ENCODE measurements around the gene KCNH6.

KCNH6 gene

DNA sequence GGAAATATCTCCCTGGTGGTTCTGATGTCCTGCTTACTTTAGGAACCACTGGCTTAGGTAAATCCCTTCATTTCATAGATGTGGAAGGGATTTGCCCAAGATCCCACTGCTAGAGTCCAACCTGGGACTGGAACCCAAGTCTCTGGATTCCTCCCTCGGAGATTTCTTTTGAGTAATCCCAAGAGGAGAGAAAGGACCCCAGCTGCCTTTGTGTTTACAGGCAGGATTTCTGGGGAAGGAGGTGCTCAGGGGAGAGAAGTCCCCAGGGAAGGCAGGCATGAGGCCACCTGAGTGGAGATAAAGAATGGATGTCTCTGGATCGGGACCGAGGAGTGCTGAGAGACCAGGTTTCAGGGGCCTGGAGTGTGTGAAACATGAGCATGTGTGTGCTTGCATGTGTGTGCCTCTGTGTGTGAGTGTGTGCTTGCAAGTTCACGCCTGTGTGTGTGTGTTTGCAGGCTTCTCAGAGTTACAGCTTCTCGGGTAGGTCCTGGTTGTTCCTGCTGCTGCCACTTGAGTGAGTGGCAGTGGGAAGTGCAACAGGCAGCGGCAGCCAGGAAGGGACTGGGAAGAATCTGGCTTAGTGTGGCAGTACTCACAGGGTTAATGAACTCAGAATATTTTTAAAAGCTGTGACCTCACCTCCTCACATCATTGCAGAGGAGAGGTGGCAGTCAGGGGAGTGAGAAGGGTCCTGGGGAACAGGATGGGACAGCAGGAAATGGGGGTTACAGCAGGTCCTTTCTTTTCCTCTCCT lies 2.2 kb downstream of the KCNH6 start:
- no peak for DNase-seq
- in situ Hi-C loops (cut with HindIII; ENCODE audit: low pct_ligation_motif_present, low pct_unique_long_range_greater_than_20kb, low sequenced_read_pairs), result no loop called here

DNA sequence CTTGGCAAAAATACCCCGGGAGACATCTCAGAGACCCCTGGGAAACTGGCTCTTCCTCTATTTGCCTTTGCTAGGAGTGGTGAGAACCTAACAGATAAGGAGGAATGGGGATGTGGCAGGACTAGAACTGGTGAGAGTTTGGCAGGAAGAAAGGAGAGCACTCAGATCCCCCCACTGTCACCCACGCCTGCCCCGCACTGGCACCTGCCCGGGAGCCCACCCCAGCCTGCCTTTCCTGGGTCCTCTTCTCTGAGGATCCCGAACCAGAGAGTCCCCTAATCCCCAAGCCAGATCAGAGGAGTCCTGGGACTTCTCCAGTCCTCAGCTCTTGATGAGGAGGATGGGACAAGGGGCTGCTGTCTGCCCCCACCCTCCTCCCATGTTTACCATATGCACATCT lies 3.7 kb downstream of the KCNH6 start:
- in situ Hi-C loops (cut with HindIII; ENCODE audit: low pct_ligation_motif_present, low pct_unique_long_range_greater_than_20kb, low sequenced_read_pairs), result no loop called here
- DNase-seq, result no peak

DNA sequence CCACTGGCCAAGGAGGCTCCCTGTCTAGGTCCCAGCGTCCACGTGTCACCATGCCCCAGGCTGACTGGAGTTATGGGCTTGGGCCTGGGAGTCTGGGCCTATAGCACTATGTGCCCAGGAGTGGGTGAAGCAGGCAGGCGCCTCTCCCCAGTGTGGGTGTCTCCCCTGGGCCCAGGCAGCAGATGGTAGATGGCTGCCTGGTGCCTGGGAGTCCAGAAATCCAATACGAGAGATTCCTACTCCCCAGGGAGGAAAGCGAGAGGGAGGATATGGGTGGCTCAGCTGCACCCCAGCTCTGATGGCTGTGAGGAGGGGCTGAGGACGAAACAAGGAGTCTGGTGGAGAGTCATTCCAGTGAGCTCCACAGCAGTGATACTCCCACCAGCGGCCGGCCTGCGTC lies 5.0 kb downstream of the KCNH6 start:
- DNase-seq, result no peak
- in situ Hi-C loops (cut with HindIII; ENCODE audit: low pct_ligation_motif_present, low pct_unique_long_range_greater_than_20kb, low sequenced_read_pairs), result no loop called here

DNA sequence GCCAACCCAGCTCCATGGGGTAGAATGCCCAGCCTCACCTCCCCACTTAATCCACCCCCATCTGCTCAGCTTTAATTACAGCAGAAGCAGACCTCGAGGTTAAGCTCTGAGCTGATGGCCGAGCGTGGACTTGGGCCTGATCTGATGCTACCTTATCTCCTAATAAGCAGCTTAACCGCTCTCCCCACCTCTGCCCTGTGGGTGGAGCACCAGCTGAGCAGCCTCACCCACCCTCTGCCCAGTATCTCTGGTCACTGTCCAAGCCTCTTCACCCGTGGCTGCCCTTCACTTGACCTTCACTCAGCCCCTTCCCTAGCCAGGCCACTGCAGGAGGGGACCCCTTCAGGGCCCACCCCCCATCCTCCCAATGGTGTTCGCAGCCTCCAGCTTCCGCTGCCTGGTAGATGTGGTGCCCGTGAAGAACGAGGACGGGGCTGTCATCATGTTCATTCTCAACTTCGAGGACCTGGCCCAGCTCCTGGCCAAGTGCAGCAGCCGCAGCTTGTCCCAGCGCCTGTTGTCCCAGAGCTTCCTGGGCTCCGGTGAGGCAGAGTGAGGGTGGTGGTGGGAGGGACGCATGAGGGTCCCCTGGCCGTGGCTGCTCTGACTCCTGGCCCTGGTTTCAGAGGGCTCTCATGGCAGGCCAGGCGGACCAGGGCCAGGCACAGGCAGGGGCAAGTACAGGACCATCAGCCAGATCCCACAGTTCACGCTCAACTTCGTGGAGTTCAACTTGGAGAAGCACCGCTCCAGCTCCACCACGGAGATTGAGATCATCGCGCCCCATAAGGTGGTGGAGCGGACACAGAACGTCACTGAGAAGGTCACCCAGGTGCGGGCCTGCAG lies 6.8 kb downstream of the KCNH6 start:
- in situ Hi-C loops (cut with HindIII; ENCODE audit: low pct_ligation_motif_present, low pct_unique_long_range_greater_than_20kb, low sequenced_read_pairs), result no loop called here
- DNase-seq, result no peak

DNA sequence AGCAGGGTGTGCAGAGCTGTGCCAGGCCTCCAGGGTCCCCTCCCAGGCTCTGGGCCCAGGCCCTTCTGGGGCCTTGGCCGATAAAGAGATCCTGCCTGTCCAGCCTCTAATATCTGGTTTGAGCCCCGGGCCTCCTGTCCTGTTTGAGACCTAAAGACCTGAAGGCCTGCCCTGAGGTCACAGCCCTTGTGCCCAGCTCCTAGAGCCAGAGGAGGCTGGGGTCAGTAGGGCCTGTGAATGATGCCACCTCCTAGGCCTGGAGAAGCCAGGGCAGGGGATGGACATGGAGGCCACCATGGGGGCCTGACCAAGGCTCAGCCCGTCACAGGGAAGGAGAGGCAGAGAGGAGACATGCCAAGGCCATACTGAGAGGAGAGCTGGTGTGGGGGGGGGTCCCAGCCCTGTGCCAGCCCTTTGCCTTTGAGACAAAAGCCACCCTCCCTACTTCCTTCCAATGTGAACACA lies 7.4 kb downstream of the KCNH6 start:
- in situ Hi-C loops (cut with HindIII; ENCODE audit: low pct_ligation_motif_present, low pct_unique_long_range_greater_than_20kb, low sequenced_read_pairs), result no loop called here
- DNase-seq, result no peak

DNA sequence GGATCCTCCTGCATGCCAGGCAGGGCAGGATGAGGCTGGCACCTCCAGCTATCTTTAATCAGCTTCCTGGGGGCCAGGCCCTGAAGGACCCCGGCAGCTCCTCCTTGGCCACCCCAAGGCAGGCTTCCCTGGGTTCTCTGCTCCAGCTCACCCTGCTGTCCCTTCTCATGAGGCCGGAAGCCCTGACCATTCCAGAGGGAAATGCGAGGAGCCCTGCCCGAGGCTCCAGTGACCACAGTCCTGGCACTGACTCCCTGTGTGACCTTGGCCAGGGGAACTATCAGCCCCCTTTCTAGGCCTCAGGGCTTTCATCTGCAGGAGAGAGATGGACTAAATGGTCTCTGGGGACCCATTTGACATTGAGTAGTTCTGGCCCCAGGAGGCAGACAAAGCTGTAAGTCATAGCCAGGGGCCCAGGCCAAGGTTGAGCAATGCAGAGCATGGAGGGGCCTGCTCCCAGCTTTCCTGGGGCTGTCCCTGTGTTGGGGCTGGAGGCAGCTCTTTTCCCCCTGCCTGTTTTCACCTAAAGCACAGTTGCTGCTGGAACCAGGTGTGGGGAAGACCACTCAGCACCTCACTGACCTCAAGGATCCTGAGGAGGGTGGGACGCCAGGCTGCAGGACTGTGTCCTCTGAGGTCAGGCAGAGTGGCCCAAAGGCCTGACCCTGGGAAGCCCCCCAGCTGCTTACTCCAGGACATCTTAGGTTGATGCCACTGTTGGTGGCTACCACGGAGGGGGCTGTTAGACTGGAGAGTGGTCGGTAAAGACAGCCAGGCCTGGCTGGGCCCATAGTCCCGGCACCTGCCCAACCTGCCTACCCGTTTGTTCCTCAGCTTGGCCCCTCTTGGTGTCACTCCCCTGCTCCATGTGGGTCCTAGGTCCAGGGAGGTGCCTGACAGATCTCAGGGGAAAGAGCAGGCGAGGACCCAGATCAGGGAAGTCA lies 8.1 kb downstream of the KCNH6 start:
- DNase-seq, result no peak
- in situ Hi-C loops (cut with HindIII; ENCODE audit: low pct_ligation_motif_present, low pct_unique_long_range_greater_than_20kb, low sequenced_read_pairs), result no loop called here

DNA sequence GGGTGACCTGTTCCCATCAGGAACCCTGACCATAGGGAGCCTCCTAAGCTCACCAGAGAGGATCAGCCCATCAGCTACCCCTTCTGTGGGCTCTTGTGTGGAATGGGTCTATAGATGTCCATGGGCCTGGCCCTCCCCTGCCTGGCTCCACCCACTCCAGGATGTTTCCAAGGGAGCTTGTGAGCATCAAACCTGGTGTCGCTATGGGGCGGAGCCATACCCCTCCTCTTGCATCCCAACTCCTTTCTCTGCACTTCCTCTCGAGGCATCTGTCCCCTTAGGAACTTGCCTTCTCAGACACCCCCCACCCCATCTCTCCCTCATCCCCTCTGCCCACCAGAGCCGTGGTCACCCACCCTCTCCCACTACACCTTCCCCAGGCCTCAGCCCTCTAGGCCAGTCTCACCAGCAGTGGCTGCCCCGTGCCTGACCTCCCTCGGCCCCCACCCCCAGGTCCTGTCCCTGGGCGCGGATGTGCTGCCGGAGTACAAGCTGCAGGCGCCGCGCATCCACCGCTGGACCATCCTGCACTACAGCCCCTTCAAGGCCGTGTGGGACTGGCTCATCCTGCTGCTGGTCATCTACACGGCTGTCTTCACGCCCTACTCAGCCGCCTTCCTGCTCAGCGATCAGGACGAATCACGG lies 10.4 kb downstream of the KCNH6 start:
- in situ Hi-C loops (cut with HindIII; ENCODE audit: low pct_ligation_motif_present, low pct_unique_long_range_greater_than_20kb, low sequenced_read_pairs), result no loop called here
- DNase-seq, result no peak

DNA sequence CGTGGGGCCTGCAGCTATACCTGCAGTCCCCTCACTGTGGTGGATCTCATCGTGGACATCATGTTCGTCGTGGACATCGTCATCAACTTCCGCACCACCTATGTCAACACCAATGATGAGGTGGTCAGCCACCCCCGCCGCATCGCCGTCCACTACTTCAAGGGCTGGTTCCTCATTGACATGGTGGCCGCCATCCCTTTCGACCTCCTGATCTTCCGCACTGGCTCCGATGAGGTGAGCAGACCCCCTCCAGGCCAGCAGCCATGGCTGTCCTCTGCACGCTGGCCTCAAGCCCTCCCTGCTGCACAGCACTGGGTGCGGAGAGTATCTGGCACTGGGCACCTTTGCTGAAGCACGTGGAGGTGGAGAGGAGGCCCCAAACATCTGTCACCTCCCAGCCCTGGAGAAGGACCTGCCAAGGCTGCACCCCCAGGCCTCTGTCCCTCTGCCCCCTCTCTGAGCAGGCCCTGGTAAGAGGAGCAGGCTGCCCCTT lies 11.0 kb downstream of the KCNH6 start:
- in situ Hi-C loops (cut with HindIII; ENCODE audit: low pct_ligation_motif_present, low pct_unique_long_range_greater_than_20kb, low sequenced_read_pairs), result no loop called here

DNA sequence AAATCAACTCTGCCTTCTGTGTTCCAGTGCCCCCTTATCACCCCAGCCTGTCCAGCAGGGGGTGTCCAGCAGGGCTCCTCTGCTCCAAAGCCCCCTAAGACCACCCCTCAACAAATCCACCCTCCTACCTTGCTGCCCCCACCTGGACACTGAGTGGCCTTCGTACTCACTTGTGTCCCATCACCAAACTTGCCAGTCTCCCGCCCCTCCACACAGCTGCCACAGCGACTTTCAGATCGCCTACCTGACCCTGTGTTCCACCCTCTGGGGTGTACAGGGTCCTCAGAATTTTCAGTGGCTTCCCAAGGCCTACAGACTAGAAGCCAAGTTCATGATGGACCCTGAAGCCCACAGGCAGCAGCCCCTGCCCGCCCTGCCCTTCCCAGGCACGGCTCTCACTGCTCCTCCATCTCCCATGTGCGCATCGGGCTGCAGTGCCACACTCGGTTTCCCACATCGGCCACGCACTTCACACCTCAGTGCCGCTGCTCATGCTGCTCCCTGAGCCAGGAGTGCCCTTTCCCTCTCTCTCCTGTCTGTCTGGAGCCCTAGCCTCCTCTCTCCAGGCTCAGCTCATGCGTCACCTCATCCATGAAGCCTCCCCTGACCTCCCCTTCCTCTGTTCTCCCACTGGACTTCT lies 11.8 kb downstream of the KCNH6 start:
- no peak for DNase-seq
- in situ Hi-C loops (cut with HindIII; ENCODE audit: low pct_ligation_motif_present, low pct_unique_long_range_greater_than_20kb, low sequenced_read_pairs), result no loop called here

More for the DNA sequence above, 11.0 kb downstream of the KCNH6 start:
- DNase-seq, result no peak

DNA sequence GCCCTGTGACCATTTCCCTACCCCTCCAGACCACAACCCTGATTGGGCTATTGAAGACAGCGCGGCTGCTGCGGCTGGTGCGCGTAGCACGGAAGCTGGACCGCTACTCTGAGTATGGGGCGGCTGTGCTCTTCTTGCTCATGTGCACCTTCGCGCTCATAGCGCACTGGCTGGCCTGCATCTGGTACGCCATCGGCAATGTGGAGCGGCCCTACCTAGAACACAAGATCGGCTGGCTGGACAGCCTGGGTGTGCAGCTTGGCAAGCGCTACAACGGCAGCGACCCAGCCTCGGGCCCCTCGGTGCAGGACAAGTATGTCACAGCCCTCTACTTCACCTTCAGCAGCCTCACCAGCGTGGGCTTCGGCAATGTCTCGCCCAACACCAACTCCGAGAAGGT lies 12.5 kb downstream of the KCNH6 start:
- DNase-seq, result no peak
- in situ Hi-C loops (cut with HindIII; ENCODE audit: low pct_ligation_motif_present, low pct_unique_long_range_greater_than_20kb, low sequenced_read_pairs), result no loop called here

DNA sequence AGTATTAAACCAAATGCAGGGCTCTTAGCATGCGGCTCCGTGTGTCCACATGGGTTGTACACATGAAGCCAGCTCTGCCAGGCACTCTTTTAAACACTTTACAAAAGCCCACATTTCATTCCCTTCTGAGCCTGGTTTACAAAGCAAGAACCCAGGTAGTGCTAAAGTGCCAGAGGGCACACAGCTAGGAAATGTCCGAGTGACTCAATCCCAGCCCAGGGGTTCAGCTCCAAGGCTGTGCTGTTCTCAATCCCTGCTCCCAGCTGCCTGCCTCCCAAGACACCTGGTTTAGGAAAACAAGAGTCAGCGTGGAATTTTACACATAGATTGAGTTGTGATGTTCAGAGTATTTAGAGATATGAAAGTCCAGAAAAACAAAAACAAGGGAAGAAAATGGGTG lies 13.8 kb downstream of the KCNH6 start:
- in situ Hi-C loops (cut with HindIII; ENCODE audit: low pct_ligation_motif_present, low pct_unique_long_range_greater_than_20kb, low sequenced_read_pairs), result no loop called here
- DNase-seq, result no peak

DNA sequence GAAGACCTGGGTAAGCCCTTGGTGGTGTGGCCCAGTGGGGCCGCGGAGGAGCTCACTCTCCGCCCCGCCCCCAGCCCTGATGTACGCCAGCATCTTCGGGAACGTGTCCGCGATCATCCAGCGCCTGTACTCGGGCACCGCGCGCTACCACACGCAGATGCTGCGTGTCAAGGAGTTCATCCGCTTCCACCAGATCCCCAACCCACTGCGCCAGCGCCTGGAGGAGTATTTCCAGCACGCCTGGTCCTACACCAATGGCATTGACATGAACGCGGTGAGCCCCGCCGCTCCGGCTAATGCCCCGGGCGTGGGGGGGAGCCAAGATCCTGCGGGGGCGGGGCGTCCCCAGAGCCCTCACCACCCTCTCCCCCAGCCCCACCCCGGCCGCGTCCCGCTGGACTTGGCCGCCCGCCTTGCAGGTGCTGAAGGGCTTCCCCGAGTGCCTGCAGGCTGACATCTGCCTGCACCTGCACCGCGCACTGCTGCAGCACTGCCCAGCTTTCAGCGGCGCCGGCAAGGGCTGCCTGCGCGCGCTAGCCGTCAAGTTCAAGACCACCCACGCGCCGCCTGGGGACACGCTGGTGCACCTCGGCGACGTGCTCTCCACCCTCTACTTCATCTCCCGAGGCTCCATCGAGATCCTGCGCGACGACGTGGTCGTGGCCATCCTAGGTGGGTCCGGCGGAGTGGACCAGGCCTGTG lies 15.0 kb downstream of the KCNH6 start:
- in situ Hi-C loops (cut with HindIII; ENCODE audit: low pct_ligation_motif_present, low pct_unique_long_range_greater_than_20kb, low sequenced_read_pairs), result no loop called here
- DNase-seq, result no peak

DNA sequence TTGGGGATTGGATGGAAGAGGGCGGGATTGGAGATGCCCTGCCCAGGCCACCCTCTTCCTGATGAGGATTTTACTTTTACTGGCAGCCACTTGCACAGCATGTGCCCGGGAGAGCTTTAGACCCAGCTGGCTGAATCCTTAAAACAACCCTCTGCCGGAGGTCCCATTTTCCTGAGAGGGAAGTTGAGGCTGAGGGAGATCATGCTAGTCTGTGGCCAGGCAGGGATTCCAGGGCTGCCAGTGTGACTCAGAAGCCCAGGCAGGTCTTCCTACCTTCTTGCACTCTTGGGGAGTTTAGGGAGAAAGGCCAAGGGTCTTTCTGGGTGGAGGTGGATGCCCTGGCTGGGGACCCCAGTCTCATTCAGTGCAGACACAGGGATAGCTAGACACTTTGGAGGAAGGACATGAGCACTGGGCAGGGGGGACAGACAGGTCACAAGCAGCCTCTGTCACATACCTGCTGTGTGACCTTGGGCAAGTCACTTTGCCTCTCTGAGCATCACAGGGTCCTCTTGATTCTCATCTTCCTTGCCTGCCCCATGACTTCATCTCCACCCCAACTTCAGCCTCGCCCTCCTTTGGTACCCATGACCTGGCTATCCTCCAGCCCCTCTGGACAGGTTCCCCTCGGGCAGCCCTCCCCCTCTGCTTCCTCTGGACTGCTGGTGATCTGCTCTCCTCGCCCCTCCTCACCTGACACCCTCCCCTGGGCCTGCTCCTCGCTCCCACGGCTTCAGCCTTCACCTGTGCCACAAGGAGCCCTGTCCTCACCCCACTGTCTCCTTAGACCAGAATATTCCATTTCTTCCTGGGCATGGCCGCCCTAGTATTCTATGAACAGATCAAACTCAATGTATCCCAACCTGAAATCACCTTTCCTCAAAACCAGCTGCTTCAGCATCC lies 15.8 kb downstream of the KCNH6 start:
- no peak for DNase-seq
- in situ Hi-C loops (cut with HindIII; ENCODE audit: low pct_ligation_motif_present, low pct_unique_long_range_greater_than_20kb, low sequenced_read_pairs), result no loop called here

DNA sequence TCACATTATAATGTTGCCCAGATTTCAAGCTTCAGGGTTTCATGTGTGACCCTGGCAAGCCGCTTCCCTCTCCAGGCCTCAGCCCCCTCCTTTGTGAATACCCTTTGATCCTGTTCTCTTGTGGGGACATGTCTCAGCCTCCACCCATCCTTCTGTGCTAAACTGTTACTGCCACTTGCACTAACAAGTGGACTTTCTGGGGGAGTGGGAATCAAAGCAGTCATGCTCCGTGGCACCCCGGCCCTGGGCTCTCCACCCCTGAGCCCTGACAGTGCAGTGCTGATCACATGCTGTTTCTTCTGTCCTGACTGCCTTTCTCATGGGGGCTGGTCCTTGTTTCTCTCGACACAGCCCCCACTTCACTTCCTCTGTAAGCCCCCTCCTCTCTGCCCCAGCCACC lies 17.4 kb downstream of the KCNH6 start:
- in situ Hi-C loops (cut with HindIII; ENCODE audit: low pct_ligation_motif_present, low pct_unique_long_range_greater_than_20kb, low sequenced_read_pairs), result no loop called here
- no peak for DNase-seq

DNA sequence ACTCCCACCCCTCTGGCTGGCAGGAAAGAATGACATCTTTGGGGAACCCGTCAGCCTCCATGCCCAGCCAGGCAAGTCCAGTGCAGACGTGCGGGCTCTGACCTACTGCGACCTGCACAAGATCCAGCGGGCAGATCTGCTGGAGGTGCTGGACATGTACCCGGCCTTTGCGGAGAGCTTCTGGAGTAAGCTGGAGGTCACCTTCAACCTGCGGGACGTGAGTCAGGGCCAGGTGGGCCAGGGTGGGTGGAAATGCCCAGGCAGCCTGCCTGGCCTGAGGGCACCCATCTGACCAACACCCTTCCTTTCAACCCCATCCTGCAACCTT lies 19.0 kb downstream of the KCNH6 start:
- in situ Hi-C loops (cut with HindIII; ENCODE audit: low pct_ligation_motif_present, low pct_unique_long_range_greater_than_20kb, low sequenced_read_pairs), result no loop called here
- DNase-seq, result no peak

DNA sequence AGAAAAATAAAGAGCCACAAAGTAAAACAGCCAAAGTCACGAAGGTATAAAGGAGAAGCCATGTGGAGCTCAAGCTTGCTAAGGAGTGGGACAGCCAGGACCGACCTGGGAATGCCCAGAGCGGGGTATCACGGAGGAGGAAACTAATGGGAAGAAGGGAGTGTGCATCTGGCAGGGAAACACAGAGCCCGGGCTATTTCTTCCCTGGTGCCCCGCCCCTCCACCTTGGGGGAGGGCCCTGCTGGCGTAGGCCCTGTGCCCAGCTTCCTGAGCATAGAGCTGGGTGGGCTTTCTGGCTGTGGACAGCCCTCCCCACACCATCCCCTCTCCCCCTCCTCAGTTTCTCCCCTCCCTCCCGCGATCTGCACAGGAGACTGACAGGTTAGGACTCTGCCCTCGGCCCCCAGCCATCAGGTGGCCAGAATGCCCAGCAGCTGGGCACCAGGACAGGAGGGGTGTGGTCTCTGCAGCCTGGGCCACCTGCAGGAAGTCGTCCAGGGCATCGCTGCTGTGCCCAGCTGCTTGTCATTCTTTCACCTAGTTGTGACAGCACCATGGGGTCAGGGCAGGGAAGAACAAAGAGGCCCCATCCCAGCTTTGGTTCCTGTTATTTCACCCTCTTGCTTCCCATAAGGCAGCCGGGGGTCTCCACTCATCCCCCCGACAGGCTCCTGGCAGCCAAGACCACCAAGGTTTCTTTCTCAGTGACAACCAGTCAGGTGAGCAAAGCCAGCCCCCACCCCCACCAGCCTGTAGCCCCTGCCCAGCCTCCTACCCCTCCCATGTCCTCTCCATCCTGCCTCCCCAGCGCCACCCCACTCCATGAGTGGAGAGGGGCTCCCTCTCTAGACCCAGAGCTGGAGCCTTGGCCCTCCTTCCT lies 20.0 kb downstream of the KCNH6 start:
- in situ Hi-C loops (cut with HindIII; ENCODE audit: low pct_ligation_motif_present, low pct_unique_long_range_greater_than_20kb, low sequenced_read_pairs), result no loop called here
- no peak for DNase-seq

All from ACHN (cell line).